BJ (cell line): ENCODE results near the gene RTEL1. TPM values are rescaled to one million over a fixed set of nuclear protein-coding genes. Genes with fewer than 3 reads are reported as not detected.

Source experiments
- CTCF ChIA-PET: fragments of 350-600 bp; formaldehyde crosslinking; extraction: SDS; loops from one replicate; lab custom pipeline; 2021; ENCODE audit warnings: antibody characterized with exemption, inconsistent platforms; lab: Yijun Ruan, JAX
- POLR2A ChIA-PET: fragments of 300-600 bp; sonication (Branson Sonifier 250); formaldehyde crosslinking; extraction: SDS; loops from one replicate; lab custom pipeline; 2021; ENCODE audit warnings: antibody characterized with exemption; lab: Charles Lee
- DNase-seq: peaks from one replicate; pipeline ENCODE4 v3.0.0-alpha.2; 2011; ENCODE audit warnings: low read depth
- H3K27me3 ChIP-seq: 2 replicates; pipeline ENCODE4 v1.6.0; 2011; ENCODE audit warnings: low read length; ENCODE audit not compliant: control insufficient read depth, insufficient read depth
- H3K36me3 ChIP-seq: 2 replicates; pipeline ENCODE4 v1.5.1; 2011; ENCODE audit warnings: low read length; ENCODE audit not compliant: control insufficient read depth, insufficient read depth
- H3K4me3 ChIP-seq: 2 replicates; pipeline ENCODE4 v1.5.1; 2011; ENCODE audit warnings: low read depth, mild to moderate bottlenecking, control low read depth, low read length
- CTCF ChIP-seq: IDR thresholded peaks from 2 replicates; pipeline ENCODE4 v1.5.1; 2011; ENCODE audit warnings: low read depth, mild to moderate bottlenecking, control low read depth, inconsistent platforms, low read length, moderate library complexity; ENCODE audit not compliant: insufficient read depth
- polyA plus RNA-seq: library from polyadenylated mRNA; depleted of rRNA; stranded (reverse); fragments of >200 nt; gene quantifications from 2 replicates; pipeline ENCODE4 v1.2.3, GENCODE V29; 2011

RTEL1 gene
- polyA plus RNA-seq, 1 experiment = 18.3 TPM

DNA sequence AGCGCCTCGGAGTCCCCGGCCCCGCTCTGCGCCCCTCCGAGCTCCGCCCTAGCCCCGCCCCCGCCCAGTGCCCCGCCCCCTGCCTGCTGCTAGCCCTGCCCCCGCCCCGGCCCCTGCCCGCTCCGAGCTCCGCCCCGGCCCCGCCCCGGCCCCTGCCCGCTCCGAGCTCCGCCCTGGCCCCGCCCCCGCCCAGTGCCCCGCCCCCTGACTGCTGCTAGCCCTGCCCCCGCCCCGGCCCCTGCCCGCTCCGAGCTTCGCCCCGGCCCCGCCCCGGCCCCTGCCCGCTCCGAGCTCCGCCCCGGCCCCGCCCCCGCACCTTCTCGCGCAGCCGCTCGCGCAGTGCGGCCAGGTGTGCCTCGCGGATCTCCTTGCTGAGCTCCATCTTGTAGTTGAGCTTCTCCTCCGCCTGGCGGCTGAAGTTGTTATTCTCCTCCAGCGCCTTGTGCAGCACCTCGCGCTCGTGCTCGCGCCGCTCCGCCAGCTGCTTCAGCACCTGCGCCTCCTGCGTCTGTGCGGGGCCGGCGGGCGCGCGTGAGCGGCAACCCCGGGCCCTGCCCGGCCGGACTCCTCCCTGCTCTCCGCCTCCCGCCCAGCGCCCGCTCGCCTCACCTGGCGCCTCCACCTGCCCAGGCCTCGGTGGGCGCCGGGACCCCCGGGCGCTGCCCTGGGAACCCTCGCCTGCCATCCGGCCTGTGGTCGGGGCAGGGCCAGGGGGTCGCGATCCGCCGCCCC, 16.2 kb upstream of the RTEL1 start:
- POLR2A ChIA-PET = interaction anchor here (0.6 to 0.8 kb wide), 3 partner anchors 16 to 107 kb away, joined by 3 to 8 read pairs (median 3); partner anchors contain the start of gene RTEL1
- no peaks in the 10 kb centered on the region for H3K36me3 ChIP-seq
- DNase-seq = no peak
- peak; percentile 28 for TF ChIP-seq CTCF
- CTCF ChIA-PET = interaction anchor here (0.6 to 1.7 kb wide), 7 partner anchors 10 to 104 kb away, joined by 3 read pairs; partner anchors contain the start of genes PTK6, RTEL1 and STMN3
- H3K27me3 ChIP-seq = no peaks in the 10 kb centered on the region
- peak overlapping the region; percentile 50 for H3K4me3 ChIP-seq

- no peak for DNase-seq
- H3K36me3 ChIP-seq = no peaks in the 10 kb centered on the region
- TF ChIP-seq CTCF = no peak
- H3K4me3 ChIP-seq = peak overlapping the region; percentile 50
- no peaks in the 10 kb centered on the region for H3K27me3 ChIP-seq
- CTCF ChIA-PET = interaction anchor here (0.6 to 1.7 kb wide), 5 partner anchors 10 to 105 kb away, joined by 3 read pairs; partner anchors contain the start of genes PTK6, RTEL1 and STMN3
- POLR2A ChIA-PET = interaction anchor here (0.7 kb wide), 1 partner anchor 39 kb away, joined by 3 read pairs; no protein-coding TSS in a partner anchor
Measured at GRCh38 chr20:63642527-63643247, 15.4 kb upstream of the RTEL1 start.

- POLR2A ChIA-PET = no interaction called here
- Histone ChIP-seq H3K4me3 (no peak overlapping the region), H3K36me3 (no peaks in the 10 kb centered on the region), H3K27me3 (no peaks in the 10 kb centered on the region)
- no peak for TF ChIP-seq CTCF
- CTCF ChIA-PET = no interaction called here
- DNase-seq = no peak
Measured at GRCh38 chr20:63643499-63643898, 14.6 kb upstream of the RTEL1 start.

DNA sequence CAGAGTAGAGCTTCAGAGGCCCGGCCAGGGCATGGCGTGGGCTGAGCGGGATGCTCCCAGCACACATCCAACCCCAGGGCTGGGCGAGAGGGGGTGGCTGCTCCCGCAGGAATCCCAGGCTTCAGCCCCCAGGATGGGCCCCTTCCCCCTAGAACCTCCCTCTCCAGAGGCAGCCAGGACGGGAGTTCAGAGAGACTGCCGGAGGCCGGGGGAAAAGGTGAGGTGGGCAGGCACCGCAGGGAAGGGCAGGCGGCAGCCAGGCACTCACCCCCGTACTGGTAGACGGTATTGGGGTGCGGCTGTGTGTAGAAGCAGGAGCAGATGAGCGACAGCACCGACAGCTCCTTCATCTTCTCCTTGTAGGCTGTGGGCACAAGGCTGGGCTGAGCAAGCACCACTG, 14.2 kb upstream of the RTEL1 start:
- POLR2A ChIA-PET = no interaction called here
- TF ChIP-seq CTCF = no peak

DNA sequence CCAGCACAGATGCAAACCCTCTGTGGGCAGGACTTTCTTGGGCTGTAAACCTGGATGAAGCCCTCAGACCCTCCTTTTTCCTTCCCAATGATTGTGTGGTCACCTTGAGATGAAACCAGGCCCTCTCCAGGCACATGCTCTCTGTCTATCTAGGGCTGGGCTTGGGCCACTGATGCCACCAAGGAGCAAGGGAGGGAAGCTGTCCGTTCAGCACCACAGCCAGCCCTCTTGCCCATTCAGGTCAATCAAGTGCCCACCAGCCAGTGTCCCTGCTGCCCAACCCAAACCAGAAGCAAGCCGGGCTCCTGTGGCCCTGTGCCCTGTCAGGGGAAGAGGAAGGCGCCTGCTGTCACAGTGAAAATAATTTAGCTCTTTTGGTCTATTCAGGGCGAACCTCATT, 12.9 kb upstream of the RTEL1 start:
- TF ChIP-seq CTCF = no peak
- CTCF ChIA-PET = no interaction called here
- DNase-seq = no peak
- Histone ChIP-seq H3K36me3 (no peaks in the 10 kb centered on the region), H3K27me3 (no peaks in the 10 kb centered on the region), H3K4me3 (no peak overlapping the region)
- POLR2A ChIA-PET = no interaction called here

More for the DNA sequence above, 14.2 kb upstream of the RTEL1 start:
- no peaks in the 10 kb centered on the region for H3K27me3 ChIP-seq
- no peak for DNase-seq
- H3K4me3 ChIP-seq = no peak overlapping the region
- CTCF ChIA-PET = no interaction called here
- H3K36me3 ChIP-seq = no peaks in the 10 kb centered on the region
